HEK293 (cell line): ENCODE results near the gene HMGB1.

Experiments used
- BCL11B ChIP-seq: fragments of 450-650 bp; formaldehyde crosslinking; IDR thresholded peaks from 2 replicates; pipeline ENCODE4 v1.5.1; 2016; ENCODE audit warnings: low read depth, missing biosample characterization, missing genetic modification characterization
- KLF1 ChIP-seq: fragments of 450-650 bp; formaldehyde crosslinking; IDR thresholded peaks from 2 replicates; pipeline ENCODE4 v1.5.1; 2016; ENCODE audit warnings: missing biosample characterization, missing genetic modification characterization
- KLF10 ChIP-seq: fragments of 450-650 bp; IDR thresholded peaks from 2 replicates; pipeline ENCODE4 v1.5.1; 2018; ENCODE audit warnings: missing biosample characterization, mild to moderate bottlenecking, missing genetic modification characterization
- SCRT2 ChIP-seq: fragments of 450-650 bp; formaldehyde crosslinking; IDR thresholded peaks from 2 replicates; pipeline ENCODE4 v1.5.1; 2016; ENCODE audit warnings: missing biosample characterization, missing genetic modification characterization
- SP7 ChIP-seq: fragments of 450-650 bp; formaldehyde crosslinking; IDR thresholded peaks from 2 replicates; pipeline ENCODE4 v1.5.1; 2016; ENCODE audit warnings: missing biosample characterization, missing genetic modification characterization
- WT1 ChIP-seq: fragments of 450-650 bp; formaldehyde crosslinking; IDR thresholded peaks from 2 replicates; pipeline ENCODE4 v1.5.1; 2016; ENCODE audit warnings: missing biosample characterization, missing genetic modification characterization
- YY2 ChIP-seq: fragments of 450-650 bp; formaldehyde crosslinking; IDR thresholded peaks from 2 replicates; pipeline ENCODE4 v1.5.1; 2016; ENCODE audit warnings: missing biosample characterization, missing genetic modification characterization
- ZNF112 ChIP-seq: fragments of 450-650 bp; formaldehyde crosslinking; IDR thresholded peaks from 2 replicates; pipeline ENCODE4 v1.5.0; 2017; ENCODE audit warnings: missing biosample characterization, missing genetic modification characterization
- ZNF132 ChIP-seq: fragments of 450-650 bp; formaldehyde crosslinking; IDR thresholded peaks from 2 replicates; pipeline ENCODE4 v1.5.1; 2017; ENCODE audit warnings: missing biosample characterization, missing genetic modification characterization, borderline replicate concordance
- ZNF155 ChIP-seq: fragments of 450-650 bp; formaldehyde crosslinking; IDR thresholded peaks from 2 replicates; pipeline ENCODE4 v1.5.1; 2016; ENCODE audit warnings: missing biosample characterization, missing genetic modification characterization
- ZNF175 ChIP-seq: fragments of 450-650 bp; formaldehyde crosslinking; IDR thresholded peaks from 2 replicates; pipeline ENCODE4 v1.5.1; 2016; ENCODE audit warnings: missing biosample characterization, missing genetic modification characterization
- ZNF324 ChIP-seq: fragments of 450-650 bp; formaldehyde crosslinking; IDR thresholded peaks from 2 replicates; pipeline ENCODE4 v1.5.1; 2016; ENCODE audit warnings: missing biosample characterization, missing genetic modification characterization
- ZNF394 ChIP-seq: fragments of 450-650 bp; formaldehyde crosslinking; IDR thresholded peaks from 2 replicates; pipeline ENCODE4 v1.5.1; 2016; ENCODE audit warnings: missing biosample characterization, missing genetic modification characterization, mild to moderate bottlenecking, moderate library complexity, borderline replicate concordance
- ZNF433 ChIP-seq: fragments of 450-650 bp; formaldehyde crosslinking; IDR thresholded peaks from 2 replicates; pipeline ENCODE4 v1.5.1; 2016; ENCODE audit warnings: missing biosample characterization, missing genetic modification characterization, low read depth
- ZNF530 ChIP-seq: fragments of 450-650 bp; formaldehyde crosslinking; IDR thresholded peaks from 2 replicates; pipeline ENCODE4 v1.5.1; 2016; ENCODE audit warnings: low read depth, missing biosample characterization, missing genetic modification characterization
- ZNF558 ChIP-seq: fragments of 450-650 bp; formaldehyde crosslinking; IDR thresholded peaks from 2 replicates; pipeline ENCODE4 v1.5.1; 2016; ENCODE audit warnings: missing biosample characterization, missing genetic modification characterization
- ZNF560 ChIP-seq: fragments of 450-650 bp; formaldehyde crosslinking; IDR thresholded peaks from 2 replicates; pipeline ENCODE4 v1.5.1; 2017; ENCODE audit warnings: missing biosample characterization, missing genetic modification characterization, borderline replicate concordance
- ZNF596 ChIP-seq: fragments of 450-650 bp; IDR thresholded peaks from 2 replicates; pipeline ENCODE4 v1.5.0; 2018; ENCODE audit warnings: missing biosample characterization, mild to moderate bottlenecking, missing genetic modification characterization, moderate library complexity
- ZNF600 ChIP-seq: fragments of 450-650 bp; formaldehyde crosslinking; IDR thresholded peaks from 2 replicates; pipeline ENCODE4 v1.5.1; 2016; ENCODE audit warnings: missing biosample characterization, missing genetic modification characterization
- ZNF629 ChIP-seq: fragments of 450-650 bp; formaldehyde crosslinking; IDR thresholded peaks from 2 replicates; pipeline ENCODE4 v1.5.1; 2017; ENCODE audit warnings: missing biosample characterization, missing genetic modification characterization
- ZNF677 ChIP-seq: fragments of 450-650 bp; IDR thresholded peaks from 2 replicates; pipeline ENCODE4 v1.5.0; 2018; ENCODE audit warnings: missing biosample characterization, mild to moderate bottlenecking, missing genetic modification characterization, moderate library complexity
- TF ChIP-seq, protein P1 (sequence below): fragments of 450-650 bp; formaldehyde crosslinking; IDR thresholded peaks from 2 replicates; pipeline ENCODE4 v1.5.1; 2016; ENCODE audit warnings: missing biosample characterization, missing genetic modification characterization
- TF ChIP-seq, protein P2 (sequence below): fragments of 450-650 bp; formaldehyde crosslinking; IDR thresholded peaks from 2 replicates; pipeline ENCODE4 v1.5.1; 2016; ENCODE audit warnings: missing biosample characterization, missing genetic modification characterization
- TF ChIP-seq, protein P3 (sequence below): fragments of 450-650 bp; formaldehyde crosslinking; IDR thresholded peaks from 2 replicates; pipeline ENCODE4 v1.5.1; 2017; ENCODE audit warnings: missing biosample characterization, mild to moderate bottlenecking, missing genetic modification characterization, moderate library complexity
- TF ChIP-seq, protein P4 (sequence below): fragments of 450-650 bp; formaldehyde crosslinking; IDR thresholded peaks from 2 replicates; pipeline ENCODE4 v1.5.1; 2016; ENCODE audit warnings: missing biosample characterization, missing genetic modification characterization
- TF ChIP-seq, protein P5 (sequence below): fragments of 450-650 bp; formaldehyde crosslinking; IDR thresholded peaks from 2 replicates; pipeline ENCODE4 v1.5.1; 2016; ENCODE audit warnings: missing biosample characterization, missing genetic modification characterization
- TF ChIP-seq, protein P6 (sequence below): sonication (generic); formaldehyde crosslinking; IDR thresholded peaks from 2 replicates; pipeline ENCODE4 v1.8.1; 2022; ENCODE audit warnings: mild to moderate bottlenecking, moderate library complexity, missing genetic modification reagents

Gene HMGB1

DNA sequence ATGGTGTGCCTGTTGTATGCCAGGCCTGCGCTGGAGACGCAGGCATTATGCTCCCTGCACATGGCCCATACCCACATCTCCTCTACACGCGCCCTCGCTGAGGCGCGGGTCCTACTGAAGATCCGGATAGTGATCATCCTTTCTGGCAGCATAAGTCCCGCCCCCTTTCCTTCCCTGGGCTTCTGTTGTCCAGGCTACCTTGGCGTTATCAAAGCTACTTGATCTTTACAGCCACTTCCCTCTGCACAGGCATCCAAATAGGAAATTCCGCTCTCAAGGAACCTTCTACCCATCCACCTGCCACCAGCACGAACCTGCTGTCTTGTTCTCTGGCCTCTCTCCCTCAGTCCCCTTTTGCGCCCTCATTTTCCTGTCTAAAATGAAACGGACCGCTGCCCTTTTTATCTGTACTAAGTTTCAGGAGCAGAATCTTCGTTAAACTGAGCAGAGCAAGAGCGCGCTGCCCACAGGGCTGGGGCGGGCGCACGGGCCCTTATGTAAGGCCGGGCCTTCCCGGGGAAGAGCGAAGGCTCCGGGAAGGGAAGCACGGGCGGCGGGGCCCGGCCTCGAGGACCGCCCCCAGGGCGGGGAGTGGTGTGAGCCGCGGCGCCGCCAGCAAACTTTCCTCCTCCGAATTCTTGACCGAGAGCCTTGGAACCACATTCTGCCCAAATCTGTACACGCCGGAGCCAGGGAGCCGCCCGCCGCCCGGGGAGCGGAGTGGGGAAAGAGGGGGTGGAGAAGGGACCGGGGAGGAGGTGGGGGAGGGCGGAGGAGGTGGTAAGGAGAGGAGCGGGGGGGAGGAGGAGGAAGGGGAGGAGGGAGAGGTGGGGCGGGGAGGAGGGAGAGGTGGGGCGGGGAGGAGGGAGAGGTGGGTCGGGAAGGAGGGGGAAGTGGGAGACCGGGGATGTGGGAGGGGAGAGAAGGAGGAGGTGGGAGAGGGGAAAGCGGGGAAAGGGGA lies 44.4 kb downstream of the HMGB1 start (continued):
- TF ChIP-seq, protein P1, sequence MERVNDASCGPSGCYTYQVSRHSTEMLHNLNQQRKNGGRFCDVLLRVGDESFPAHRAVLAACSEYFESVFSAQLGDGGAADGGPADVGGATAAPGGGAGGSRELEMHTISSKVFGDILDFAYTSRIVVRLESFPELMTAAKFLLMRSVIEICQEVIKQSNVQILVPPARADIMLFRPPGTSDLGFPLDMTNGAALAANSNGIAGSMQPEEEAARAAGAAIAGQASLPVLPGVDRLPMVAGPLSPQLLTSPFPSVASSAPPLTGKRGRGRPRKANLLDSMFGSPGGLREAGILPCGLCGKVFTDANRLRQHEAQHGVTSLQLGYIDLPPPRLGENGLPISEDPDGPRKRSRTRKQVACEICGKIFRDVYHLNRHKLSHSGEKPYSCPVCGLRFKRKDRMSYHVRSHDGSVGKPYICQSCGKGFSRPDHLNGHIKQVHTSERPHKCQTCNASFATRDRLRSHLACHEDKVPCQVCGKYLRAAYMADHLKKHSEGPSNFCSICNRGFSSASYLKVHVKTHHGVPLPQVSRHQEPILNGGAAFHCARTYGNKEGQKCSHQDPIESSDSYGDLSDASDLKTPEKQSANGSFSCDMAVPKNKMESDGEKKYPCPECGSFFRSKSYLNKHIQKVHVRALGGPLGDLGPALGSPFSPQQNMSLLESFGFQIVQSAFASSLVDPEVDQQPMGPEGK (tag by site-specific recombination): no peak
- no peak for TF ChIP-seq ZNF677 (tag by site-specific recombination)
- no peak for TF ChIP-seq ZNF433 (tag by site-specific recombination)
- no peak for TF ChIP-seq WT1 (tag by site-specific recombination)
- TF ChIP-seq, protein P2, sequence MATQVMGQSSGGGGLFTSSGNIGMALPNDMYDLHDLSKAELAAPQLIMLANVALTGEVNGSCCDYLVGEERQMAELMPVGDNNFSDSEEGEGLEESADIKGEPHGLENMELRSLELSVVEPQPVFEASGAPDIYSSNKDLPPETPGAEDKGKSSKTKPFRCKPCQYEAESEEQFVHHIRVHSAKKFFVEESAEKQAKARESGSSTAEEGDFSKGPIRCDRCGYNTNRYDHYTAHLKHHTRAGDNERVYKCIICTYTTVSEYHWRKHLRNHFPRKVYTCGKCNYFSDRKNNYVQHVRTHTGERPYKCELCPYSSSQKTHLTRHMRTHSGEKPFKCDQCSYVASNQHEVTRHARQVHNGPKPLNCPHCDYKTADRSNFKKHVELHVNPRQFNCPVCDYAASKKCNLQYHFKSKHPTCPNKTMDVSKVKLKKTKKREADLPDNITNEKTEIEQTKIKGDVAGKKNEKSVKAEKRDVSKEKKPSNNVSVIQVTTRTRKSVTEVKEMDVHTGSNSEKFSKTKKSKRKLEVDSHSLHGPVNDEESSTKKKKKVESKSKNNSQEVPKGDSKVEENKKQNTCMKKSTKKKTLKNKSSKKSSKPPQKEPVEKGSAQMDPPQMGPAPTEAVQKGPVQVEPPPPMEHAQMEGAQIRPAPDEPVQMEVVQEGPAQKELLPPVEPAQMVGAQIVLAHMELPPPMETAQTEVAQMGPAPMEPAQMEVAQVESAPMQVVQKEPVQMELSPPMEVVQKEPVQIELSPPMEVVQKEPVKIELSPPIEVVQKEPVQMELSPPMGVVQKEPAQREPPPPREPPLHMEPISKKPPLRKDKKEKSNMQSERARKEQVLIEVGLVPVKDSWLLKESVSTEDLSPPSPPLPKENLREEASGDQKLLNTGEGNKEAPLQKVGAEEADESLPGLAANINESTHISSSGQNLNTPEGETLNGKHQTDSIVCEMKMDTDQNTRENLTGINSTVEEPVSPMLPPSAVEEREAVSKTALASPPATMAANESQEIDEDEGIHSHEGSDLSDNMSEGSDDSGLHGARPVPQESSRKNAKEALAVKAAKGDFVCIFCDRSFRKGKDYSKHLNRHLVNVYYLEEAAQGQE (tag by site-specific recombination): no peak
- TF ChIP-seq, protein P3, sequence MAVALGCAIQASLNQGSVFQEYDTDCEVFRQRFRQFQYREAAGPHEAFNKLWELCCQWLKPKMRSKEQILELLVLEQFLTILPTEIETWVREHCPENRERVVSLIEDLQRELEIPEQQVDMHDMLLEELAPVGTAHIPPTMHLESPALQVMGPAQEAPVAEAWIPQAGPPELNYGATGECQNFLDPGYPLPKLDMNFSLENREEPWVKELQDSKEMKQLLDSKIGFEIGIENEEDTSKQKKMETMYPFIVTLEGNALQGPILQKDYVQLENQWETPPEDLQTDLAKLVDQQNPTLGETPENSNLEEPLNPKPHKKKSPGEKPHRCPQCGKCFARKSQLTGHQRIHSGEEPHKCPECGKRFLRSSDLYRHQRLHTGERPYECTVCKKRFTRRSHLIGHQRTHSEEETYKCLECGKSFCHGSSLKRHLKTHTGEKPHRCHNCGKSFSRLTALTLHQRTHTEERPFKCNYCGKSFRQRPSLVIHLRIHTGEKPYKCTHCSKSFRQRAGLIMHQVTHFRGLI: no peak
- TF ChIP-seq BCL11B (tag by site-specific recombination): no peak
- TF ChIP-seq, protein P4, sequence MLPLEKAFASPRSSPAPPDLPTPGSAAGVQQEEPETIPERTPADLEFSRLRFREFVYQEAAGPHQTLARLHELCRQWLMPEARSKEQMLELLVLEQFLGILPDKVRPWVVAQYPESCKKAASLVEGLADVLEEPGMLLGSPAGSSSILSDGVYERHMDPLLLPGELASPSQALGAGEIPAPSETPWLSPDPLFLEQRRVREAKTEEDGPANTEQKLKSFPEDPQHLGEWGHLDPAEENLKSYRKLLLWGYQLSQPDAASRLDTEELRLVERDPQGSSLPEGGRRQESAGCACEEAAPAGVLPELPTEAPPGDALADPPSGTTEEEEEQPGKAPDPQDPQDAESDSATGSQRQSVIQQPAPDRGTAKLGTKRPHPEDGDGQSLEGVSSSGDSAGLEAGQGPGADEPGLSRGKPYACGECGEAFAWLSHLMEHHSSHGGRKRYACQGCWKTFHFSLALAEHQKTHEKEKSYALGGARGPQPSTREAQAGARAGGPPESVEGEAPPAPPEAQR: no peak
- TF ChIP-seq KLF1 (tag by site-specific recombination): peak; percentile 39; the same call in 1 of the 2 replicates
- no peak for TF ChIP-seq ZNF530 (tag by site-specific recombination)
- TF ChIP-seq YY2 (tag by site-specific recombination): no peak
- TF ChIP-seq, protein P5, sequence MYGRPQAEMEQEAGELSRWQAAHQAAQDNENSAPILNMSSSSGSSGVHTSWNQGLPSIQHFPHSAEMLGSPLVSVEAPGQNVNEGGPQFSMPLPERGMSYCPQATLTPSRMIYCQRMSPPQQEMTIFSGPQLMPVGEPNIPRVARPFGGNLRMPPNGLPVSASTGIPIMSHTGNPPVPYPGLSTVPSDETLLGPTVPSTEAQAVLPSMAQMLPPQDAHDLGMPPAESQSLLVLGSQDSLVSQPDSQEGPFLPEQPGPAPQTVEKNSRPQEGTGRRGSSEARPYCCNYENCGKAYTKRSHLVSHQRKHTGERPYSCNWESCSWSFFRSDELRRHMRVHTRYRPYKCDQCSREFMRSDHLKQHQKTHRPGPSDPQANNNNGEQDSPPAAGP (tag by site-specific recombination): no peak
- TF ChIP-seq ZNF394 (tag by site-specific recombination): no peak
- TF ChIP-seq ZNF600 (tag by site-specific recombination): peak; percentile 45; the same call in 1 of the 2 replicates
- TF ChIP-seq, protein P6, sequence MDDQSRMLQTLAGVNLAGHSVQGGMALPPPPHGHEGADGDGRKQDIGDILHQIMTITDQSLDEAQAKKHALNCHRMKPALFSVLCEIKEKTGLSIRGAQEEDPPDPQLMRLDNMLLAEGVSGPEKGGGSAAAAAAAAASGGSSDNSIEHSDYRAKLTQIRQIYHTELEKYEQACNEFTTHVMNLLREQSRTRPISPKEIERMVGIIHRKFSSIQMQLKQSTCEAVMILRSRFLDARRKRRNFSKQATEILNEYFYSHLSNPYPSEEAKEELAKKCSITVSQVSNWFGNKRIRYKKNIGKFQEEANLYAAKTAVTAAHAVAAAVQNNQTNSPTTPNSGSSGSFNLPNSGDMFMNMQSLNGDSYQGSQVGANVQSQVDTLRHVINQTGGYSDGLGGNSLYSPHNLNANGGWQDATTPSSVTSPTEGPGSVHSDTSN (CRISPR knock-in tag): no peak
- no peak for TF ChIP-seq ZNF324
- TF ChIP-seq ZNF596: no peak
- no peak for TF ChIP-seq ZNF132
- no peak for TF ChIP-seq ZNF560 (tag by site-specific recombination)
- 0 out of 2 replicates have a peak, but pooled peaks have one; percentile 24 for TF ChIP-seq SP7 (tag by site-specific recombination)
- TF ChIP-seq SCRT2 (tag by site-specific recombination): no peak
- TF ChIP-seq KLF10 (tag by site-specific recombination): 0 out of 2 replicates have a peak, but pooled peaks have one; percentile 15
- TF ChIP-seq ZNF175 (tag by site-specific recombination): no peak
- TF ChIP-seq ZNF558 (tag by site-specific recombination): no peak
- no peak for TF ChIP-seq ZNF155 (tag by site-specific recombination)
- TF ChIP-seq ZNF112 (tag by site-specific recombination): no peak
- no peak for TF ChIP-seq ZNF629 (tag by site-specific recombination)
